ENCODE data around the gene WWOX.

- TF ChIP-seq CTCF (IDR thresholded peaks at IDR 0.05) = no peak
- no peak for TF ChIP-seq POLR2A (IDR thresholded peaks at IDR 0.05)
Measured at GRCh38 chr16:78075800-78076199, 23.7 kb upstream of the WWOX start.

Measured in right lobe of liver (tissue), 4 donors.